NCI-H2029 (cell line): Measurements from ENCODE around the gene LINGO3.

Experiments
- DNase-seq: peaks from one replicate; lab custom pipeline; 2025; lab: John Stamatoyannopoulos, UW

LINGO3 gene

GRCh38 chr19:2305452-2306280, 2.3 kb downstream of the LINGO3 start:
- DNase-seq: no peak

- DNase-seq: no peak
These were observed 4.6 kb downstream of the LINGO3 start for GRCh38 chr19:2303211-2303798.

- DNase-seq: no peak
These were observed 5.4 kb downstream of the LINGO3 start for GRCh38 chr19:2302319-2303210.

GRCh38 chr19:2300533-2300932, 7.4 kb downstream of the LINGO3 start:
- DNase-seq: no peak

GRCh38 chr19:2296141-2296540, 11.8 kb downstream of the LINGO3 start:
- no peak for DNase-seq

GRCh38 chr19:2294687-2295335, 13.1 kb downstream of the LINGO3 start:
- DNase-seq: no peak

- no peak for DNase-seq
These were observed 16.7 kb downstream of the LINGO3 start for GRCh38 chr19:2291185-2291751.

GRCh38 chr19:2290441-2291184, 17.3 kb downstream of the LINGO3 start:
- DNase-seq: no peak

- DNase-seq: no peak
These were observed 18.1 kb downstream of the LINGO3 start for GRCh38 chr19:2289714-2290435.

- no peak for DNase-seq
These were observed 18.9 kb downstream of the LINGO3 start for GRCh38 chr19:2288818-2289713.

- no peak for DNase-seq
These were observed 19.6 kb downstream of the LINGO3 start for GRCh38 chr19:2288338-2288817.

GRCh38 chr19:2287585-2288337, 20.2 kb downstream of the LINGO3 start:
- DNase-seq: no peak

- no peak for DNase-seq
These were observed 21.4 kb downstream of the LINGO3 start for GRCh38 chr19:2286402-2287140.

GRCh38 chr19:2283835-2284507, 24.0 kb downstream of the LINGO3 start:
- no peak for DNase-seq

- no peak for DNase-seq
These were observed 25.1 kb downstream of the LINGO3 start for GRCh38 chr19:2282862-2283237.

GRCh38 chr19:2282062-2282861, 25.7 kb downstream of the LINGO3 start, which contains the start of gene PEAK3:
PEAK3 (minus strand) TSS chr19:2282175; CDS start chr19:2280931, 1,244 bp downstream.
- no peak for DNase-seq
